Lung (tissue), 12 donors: ENCODE data around the gene DHTKD1. TPM values are rescaled to one million over a fixed set of nuclear protein-coding genes. Genes with fewer than 3 reads are reported as not detected.

Experiments used
- ATAC-seq: fragments of 200-7000 bp; cut with Tn5 transposase; one replicate; pipeline ENCODE4 v1.9.1; 2020; ENCODE audit warnings: moderate number of reproducible peaks; ENCODE audit not compliant: insufficient read depth, low FRiP score
- DNase-seq, 3 donors: peaks; one replicate each; pipeline ENCODE4 v3.0.0-alpha.2; 2013 to 2017
- H3K27ac ChIP-seq, 2 donors: one replicate each; pipeline ENCODE4 v1.5.1; 2013; ENCODE audit warnings: mild to moderate bottlenecking in 2 of 2, moderate library complexity in 2 of 2, control low read depth in 1 of 2, inconsistent platforms in 1 of 2, low read depth in 1 of 2, low read length in 1 of 2
- H3K27me3 ChIP-seq, 3 donors: one replicate each; pipeline ENCODE4 v1.5.1; 2013; ENCODE audit warnings: low read length in 2 of 3; ENCODE audit not compliant: control insufficient read depth in 3 of 3, insufficient read depth in 3 of 3
- H3K36me3 ChIP-seq, 4 donors: one replicate each; pipeline ENCODE4 v1.5.1; 2013; ENCODE audit warnings: low read length in 4 of 4, mild to moderate bottlenecking in 1 of 4, moderate library complexity in 1 of 4; ENCODE audit not compliant: control insufficient read depth in 4 of 4, insufficient read depth in 4 of 4
- H3K4me1 ChIP-seq, 5 donors: one replicate each; pipeline ENCODE4 v1.5.1; 2013; ENCODE audit warnings: low read length in 5 of 5, mild to moderate bottlenecking in 2 of 5, moderate library complexity in 1 of 5; ENCODE audit not compliant: control insufficient read depth in 5 of 5, insufficient read depth in 5 of 5
- H3K4me3 ChIP-seq: one replicate; pipeline ENCODE4 v1.5.1; 2013; ENCODE audit warnings: mild to moderate bottlenecking, control low read depth, moderate library complexity
- H3K9ac ChIP-seq, 2 donors: one replicate each; pipeline ENCODE4 v1.5.1; 2013; ENCODE audit warnings: low read length in 2 of 2, control low read depth in 1 of 2; ENCODE audit not compliant: insufficient read depth in 1 of 2
- H3K9me3 ChIP-seq, 4 donors: one replicate each; pipeline ENCODE4 v1.5.1; 2013; ENCODE audit warnings: low read length in 3 of 4, mild to moderate bottlenecking in 1 of 4, moderate library complexity in 1 of 4; ENCODE audit not compliant: control insufficient read depth in 4 of 4, insufficient read depth in 3 of 4
- WGBS, 2 donors: extraction: QIAGEN DNeasy Blood & Tissue Kit; methylation state at CpG; one replicate each; pipeline ENCODE4 v1.1.7; 2013; 5-methylcytosine and 5-hydroxymethylcytosine counted together
- polyA plus RNA-seq, 2 donors: library from polyadenylated mRNA; stranded (reverse); fragments of 200-250 nt; gene quantifications; one replicate each; pipeline ENCODE4 v1.2.1, GENCODE V29; 2013
- total RNA-seq, 2 donors: library from RNA; depleted of rRNA in 1 of 2; stranded (reverse); fragments of >200 nt in 1 of 2; gene quantifications; one replicate each; pipeline ENCODE4 v1.2.1, GENCODE V29; 2014 to 2021
- TF ChIP-seq, protein P1 (sequence below): IDR thresholded peaks from 2 replicates; pipeline ENCODE4 v1.5.1; 2012; ENCODE audit warnings: mild to moderate bottlenecking; ENCODE audit errors: control extremely low read depth, extremely low read depth
- donor health status: control.
- donor health status: control.
- donor health status: Bipolar disorder and iron deficiency.
- donor health status: healthy.
- donor health status: DM: yes; HTN: yes; CAD: no.

DHTKD1 gene
- total and polyA plus RNA-seq, 4 donors: 8.5 to 22.1 (median 13.5) TPM

DNA sequence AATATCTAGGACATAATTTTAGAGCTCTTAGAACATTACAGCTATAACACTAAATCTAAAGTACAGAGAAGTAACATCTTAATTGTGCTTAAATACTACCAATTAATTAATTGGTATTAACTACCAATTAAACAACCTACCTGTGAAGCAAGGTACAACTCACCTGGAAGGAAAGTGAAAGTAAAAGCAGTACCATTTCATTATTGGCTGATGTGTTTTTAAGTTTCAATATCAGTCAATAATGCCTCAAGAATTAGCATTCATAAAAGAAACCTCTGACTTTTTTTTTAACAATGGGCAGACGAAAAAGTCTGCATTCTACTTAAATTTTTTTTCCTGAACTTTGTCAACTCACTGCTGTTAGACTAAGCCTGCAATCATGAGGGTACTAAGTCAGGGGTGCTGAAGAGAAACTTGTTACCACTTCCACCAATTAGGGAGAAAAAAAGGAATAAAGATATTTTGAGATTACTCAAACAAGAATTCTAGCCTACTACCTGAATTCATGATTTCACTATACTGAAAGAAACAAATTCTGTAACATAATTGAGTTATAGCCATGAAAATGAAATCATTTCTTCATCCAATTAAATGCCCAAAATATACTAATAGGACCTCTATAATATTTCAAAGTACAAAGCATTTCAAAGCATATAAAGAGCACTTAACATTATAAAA is 46.0 kb upstream of the DHTKD1 start:
- no peak for ATAC-seq
- TF ChIP-seq, protein P1, sequence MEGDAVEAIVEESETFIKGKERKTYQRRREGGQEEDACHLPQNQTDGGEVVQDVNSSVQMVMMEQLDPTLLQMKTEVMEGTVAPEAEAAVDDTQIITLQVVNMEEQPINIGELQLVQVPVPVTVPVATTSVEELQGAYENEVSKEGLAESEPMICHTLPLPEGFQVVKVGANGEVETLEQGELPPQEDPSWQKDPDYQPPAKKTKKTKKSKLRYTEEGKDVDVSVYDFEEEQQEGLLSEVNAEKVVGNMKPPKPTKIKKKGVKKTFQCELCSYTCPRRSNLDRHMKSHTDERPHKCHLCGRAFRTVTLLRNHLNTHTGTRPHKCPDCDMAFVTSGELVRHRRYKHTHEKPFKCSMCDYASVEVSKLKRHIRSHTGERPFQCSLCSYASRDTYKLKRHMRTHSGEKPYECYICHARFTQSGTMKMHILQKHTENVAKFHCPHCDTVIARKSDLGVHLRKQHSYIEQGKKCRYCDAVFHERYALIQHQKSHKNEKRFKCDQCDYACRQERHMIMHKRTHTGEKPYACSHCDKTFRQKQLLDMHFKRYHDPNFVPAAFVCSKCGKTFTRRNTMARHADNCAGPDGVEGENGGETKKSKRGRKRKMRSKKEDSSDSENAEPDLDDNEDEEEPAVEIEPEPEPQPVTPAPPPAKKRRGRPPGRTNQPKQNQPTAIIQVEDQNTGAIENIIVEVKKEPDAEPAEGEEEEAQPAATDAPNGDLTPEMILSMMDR: no peak
- Histone ChIP-seq H3K4me3 (no peak overlapping the region), H3K9ac (no peak overlapping the region), H3K27me3 (no peaks in the 10 kb centered on the region), H3K9me3 (no peaks in the 10 kb centered on the region), H3K4me1 (peaks cover 0 to 9% (median 3%) of the 10 kb centered on the region in 5 donors), H3K36me3 (peaks cover 0 to 9% (median 4%) of the 10 kb centered on the region in 4 donors), H3K27ac (no peak overlapping the region)
- no peak for DNase-seq
- 32 to 58% methylated on average over 1 of the region's 1 CpG for WGBS, 2 donors

DNA sequence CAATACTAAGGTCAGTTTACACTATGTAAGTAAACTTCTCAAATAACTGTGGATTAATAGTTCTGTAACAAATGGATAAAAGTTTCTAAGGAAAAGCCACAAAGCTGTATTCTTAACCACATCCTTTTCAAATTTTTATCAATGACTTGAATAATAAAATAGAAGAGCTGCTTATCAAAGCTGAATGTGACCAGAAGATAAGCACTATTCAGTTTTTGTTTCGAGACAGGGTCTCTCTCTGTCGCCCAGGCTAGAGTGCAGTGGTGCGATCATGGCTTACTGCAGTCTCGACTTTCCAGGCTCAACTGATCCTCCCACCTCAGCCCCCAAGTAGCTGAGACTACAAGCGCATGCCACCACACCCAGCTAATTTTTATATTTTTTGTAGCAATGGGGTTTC is 43.2 kb upstream of the DHTKD1 start:
- Histone ChIP-seq H3K4me1 (peaks cover 0 to 2% (median 0%) of the 10 kb centered on the region in 5 donors), H3K4me3 (no peak overlapping the region), H3K27ac (no peak overlapping the region), H3K9ac (no peak overlapping the region), H3K27me3 (no peaks in the 10 kb centered on the region), H3K9me3 (no peaks in the 10 kb centered on the region), H3K36me3 (peaks cover 2 to 16% (median 8%) of the 10 kb centered on the region in 4 donors)
- DNase-seq (no peak), ATAC-seq (no peak)
- TF ChIP-seq, protein P1: no peak
- WGBS, 2 donors: 90 to 92% methylated on average over 5 of the region's 5 CpGs

DNA sequence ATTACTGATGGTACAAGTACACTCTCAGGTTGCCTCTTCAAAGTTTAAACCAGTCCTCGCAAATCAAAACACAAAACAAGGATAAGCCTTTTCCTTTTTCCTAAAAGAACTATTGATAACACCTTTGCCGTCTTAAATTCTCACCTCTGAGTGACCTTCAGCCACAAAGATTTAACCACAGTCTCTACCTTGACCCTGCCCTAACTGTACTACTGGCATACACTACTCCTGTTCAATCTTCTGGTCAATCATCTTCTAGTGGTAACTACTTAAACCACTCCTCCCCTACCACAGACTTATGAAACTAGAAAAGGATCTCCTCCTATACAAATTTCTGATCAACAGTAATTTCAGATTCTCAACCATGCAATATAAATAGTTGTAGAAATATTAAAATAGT is 41.2 kb upstream of the DHTKD1 start:
- no peak overlapping the region for H3K4me3 ChIP-seq
- peaks cover 0 to 2% (median 0%) of the 10 kb centered on the region in 5 donors for H3K4me1 ChIP-seq
- H3K27ac ChIP-seq: no peak overlapping the region
- no peaks in the 10 kb centered on the region for H3K9me3 ChIP-seq
- no peak overlapping the region for H3K9ac ChIP-seq
- 92 to 94% methylated on average over 2 of the region's 2 CpGs for WGBS, 2 donors
- H3K27me3 ChIP-seq: no peaks in the 10 kb centered on the region
- TF ChIP-seq, protein P1: no peak
- ATAC-seq (no peak), DNase-seq (no peak)
- H3K36me3 ChIP-seq: peaks cover 5 to 14% (median 9%) of the 10 kb centered on the region in 4 donors
